HL-60/S4 (cell line): ENCODE measurements around the gene TPX2.

Experiments used
- in situ Hi-C: fragments of 300-500 bp; cut with MboI; formaldehyde crosslinking; loops from 2 replicates; pipeline ENCODE4 v1.14.3; 2022; ENCODE audit warnings: low sequenced_read_pairs

The TPX2 gene

DNA sequence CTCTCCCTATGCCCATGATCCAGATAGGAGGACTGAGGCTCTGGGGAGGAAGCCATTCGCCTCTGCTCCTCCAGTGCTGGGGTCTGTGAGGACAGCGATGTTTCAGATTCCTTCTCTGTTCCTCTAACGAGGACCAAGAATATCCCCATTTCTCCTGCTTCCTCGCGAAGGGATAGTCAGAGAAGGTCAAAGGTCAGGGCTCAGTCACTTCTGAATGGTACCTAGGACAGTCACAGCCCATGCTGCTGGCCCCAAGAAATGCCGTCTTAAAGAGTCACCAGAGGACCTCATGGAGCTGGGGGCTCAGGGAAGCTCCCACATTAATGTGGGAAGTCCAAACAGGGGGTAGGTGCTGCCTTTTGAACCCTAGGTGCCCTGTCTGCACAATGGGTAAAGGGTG, 104.2 kb downstream of the TPX2 start:
- in situ Hi-C loops, result loop anchor here (25.0 kb wide), 1 partner anchor 819 kb away; the partner anchor contains the start of gene C20orf203

DNA sequence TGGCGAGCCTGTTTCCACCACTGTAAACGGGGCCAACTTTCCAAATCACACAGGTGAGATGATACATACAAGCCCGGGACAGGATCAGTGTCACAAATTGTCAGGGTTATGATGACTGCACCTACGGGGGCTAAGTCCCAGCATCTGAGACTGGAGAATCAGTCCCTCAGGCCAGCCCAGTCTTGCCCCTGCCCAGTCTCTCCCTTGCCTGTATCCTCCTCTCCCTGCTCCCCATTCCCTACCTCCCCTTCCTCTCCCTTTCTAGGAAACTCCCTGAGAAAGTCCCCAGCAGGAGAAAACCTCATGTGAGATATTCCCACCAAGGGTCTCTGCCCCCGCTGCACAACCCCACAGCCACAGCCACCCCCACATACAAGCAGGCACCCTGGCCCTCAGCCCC, 104.8 kb downstream of the TPX2 start:
- in situ Hi-C loops, result loop anchor here (25.0 kb wide), 1 partner anchor 818 kb away; the partner anchor contains the start of gene C20orf203

DNA sequence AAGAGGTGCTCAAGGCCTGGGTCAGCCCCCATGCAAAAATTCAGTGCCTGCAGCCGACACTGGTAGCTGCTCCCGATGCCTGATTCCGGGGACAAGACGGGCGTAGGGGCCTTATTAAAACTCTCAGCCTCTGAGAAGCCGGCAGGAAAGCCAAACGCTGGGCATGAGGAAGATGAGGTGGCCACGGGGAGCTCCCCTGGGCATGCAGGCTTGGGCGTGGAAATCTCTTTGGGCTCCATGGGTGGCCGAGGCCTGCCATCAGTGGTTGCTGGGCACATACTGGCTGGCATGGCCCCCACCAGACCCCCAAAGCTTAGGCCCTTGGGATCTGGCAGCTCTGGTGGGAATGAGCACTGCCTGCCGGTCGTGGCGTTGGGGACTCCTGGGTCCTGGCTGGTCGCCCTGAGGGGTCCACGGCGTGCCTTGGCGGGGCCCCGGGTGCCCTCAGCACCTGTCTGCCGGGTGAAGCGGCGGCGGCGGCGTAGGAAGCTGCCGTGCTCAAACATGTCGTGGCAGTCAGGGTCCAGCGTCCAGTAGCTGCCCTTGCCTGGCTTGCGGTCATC, 105.7 kb downstream of the TPX2 start:
- in situ Hi-C loops, result loop anchor here (25.0 kb wide), 1 partner anchor 817 kb away; the partner anchor contains the start of gene C20orf203

DNA sequence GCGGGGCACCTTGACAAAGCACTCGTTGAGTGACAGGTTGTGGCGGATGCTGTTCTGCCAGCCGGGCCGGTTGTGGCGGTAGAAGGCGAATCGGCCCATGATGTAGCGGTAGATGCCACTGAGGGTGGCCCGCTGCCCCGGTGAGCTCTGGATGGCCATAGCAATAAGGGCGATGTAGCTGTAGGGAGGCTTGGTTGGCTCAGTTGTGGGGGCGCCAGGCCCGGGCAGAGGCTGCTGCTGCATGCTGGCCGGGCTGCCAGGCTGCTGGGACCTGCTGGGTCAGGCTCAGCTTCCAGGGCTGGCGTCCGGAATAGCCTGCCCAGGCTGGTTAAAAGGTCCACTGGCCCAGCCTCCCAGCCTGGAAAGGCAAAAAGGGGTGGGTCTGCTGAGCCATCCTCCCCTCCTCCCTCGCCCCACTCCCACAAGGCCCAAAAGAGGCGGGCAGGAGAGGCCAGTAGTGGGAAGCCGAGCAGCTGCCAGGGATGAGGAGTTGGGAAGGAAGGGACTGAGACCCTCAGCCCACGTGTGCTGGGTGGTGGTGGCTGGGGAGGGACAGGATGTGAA, 106.3 kb downstream of the TPX2 start, which contains the start of gene FOXS1:
TSS of gene FOXS1 (minus strand) at position 305 of the 564 bp plus-strand sequence. CDS start at position 243, 62 bp downstream.
- in situ Hi-C loops, result loop anchor here (25.0 kb wide), 1 partner anchor 817 kb away; the partner anchor contains the start of gene C20orf203

DNA sequence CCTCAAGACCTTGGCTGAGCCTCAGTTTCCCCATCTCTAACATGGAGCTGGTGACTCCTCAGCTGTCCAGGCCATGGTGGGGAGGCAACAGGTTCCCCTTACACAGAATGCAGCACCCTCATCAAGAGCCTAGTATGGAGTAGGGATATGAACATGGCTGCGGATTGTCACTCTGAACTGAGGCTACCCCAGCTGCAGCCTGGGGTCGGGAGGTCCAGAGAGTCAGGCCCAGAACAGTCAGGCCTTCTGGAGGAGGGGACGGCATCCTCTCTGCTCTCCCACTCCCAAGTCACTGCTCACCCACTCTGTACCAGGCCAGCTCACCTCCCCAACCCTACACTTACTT, 107.7 kb downstream of the TPX2 start:
- in situ Hi-C loops, result loop anchor here (25.0 kb wide), 1 partner anchor 816 kb away; the partner anchor contains the start of gene C20orf203

DNA sequence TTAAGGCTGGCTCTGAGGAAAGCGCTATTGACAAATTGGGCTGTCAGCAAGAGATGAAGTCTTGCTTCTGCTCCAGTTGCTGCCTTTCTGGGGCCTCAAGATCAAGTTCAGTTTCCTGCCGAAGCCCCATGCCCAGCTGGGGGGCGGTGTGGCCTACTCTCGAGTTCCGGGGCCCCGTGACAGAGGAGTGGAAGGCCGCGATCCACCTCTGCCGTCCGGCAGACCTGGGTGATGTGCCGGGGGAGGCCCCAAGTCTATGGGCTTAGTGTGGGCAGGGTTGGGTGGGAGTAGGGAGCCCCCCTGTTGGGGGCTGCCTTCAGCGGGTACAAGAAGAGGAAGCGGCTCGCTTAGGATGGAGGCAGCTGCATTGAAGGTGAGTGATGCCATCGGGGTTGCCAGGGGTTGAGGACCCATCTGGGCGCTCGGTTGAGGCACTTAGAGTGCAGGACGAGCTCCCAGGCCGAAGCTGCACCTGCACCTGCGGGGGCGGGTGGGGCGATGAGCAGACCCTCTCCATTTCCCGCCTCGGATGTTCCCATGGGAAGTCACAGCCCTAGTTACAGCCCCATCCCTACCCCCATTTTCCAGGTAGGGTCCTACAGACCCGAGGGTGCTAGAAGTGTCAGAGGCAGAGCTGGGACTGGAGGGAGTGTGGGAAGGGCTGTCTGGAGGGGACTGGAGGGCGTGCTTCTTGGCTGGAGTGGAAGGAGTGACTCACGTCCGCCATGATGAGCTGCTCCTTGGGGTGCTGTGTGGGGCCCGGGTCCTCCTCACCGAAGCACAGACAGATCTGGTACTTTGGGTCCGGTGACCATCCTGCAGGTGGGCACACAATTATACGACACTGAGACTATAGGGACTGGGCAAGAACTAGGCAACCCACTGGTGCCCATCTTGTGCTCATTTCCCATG, 109.3 kb downstream of the TPX2 start:
- in situ Hi-C loops, result loop anchor here (25.0 kb wide), 1 partner anchor 814 kb away; the partner anchor contains the start of gene C20orf203

DNA sequence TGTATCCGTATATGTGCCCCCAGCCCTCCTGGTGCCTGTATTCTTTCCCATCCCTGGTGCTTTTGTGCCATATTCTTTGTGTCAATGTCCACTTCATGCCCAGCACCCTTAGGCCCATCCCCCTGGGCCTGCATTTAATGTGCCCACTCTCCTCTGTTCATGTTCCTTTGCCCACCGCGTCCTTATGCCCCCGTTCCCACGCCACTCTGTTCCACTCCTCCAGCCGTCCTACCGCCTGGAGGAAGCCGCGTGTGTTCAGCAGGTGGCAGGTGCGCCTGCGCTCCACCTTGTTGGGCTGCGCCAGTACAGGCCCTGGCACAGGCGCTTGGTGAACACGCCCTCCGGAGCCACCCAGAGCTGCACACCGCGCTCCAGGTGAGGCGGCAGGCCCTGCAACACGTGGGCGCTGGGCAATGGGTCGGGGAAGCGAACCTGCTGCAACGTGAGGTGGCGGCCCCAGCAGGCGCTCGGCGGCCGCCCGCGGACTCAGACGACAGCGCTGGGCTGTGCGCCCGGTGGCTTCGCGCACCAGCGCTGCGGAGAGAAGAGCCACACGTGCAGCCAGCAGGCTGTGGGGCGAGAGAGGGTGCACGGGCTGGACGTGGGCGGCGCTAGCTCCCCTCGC, 110.3 kb downstream of the TPX2 start:
- in situ Hi-C loops, result loop anchor here (25.0 kb wide), 1 partner anchor 813 kb away; the partner anchor contains the start of gene C20orf203
